K562 (cell line): ENCODE data around the gene CXCL13. TPM values are rescaled to one million over a fixed set of nuclear protein-coding genes. Genes with fewer than 3 reads are reported as not detected.
"Not testable (repeated sequence)": the region's sequence is repeated elsewhere in the genome, so short reads cannot be mapped to it uniquely, and the experiment has no call there.

Source experiments
- ATAC-seq: fragments of 200-7000 bp; cut with Tn5 transposase; 3 replicates; pipeline ENCODE4 v1.9.1; 2020; ENCODE audit warnings: moderate library complexity
- BruUV-seq: library from RNA; stranded (reverse); fragments of 400-500 nt; replicated peaks from 2 replicates; lab custom pipeline; 2021; lab: Mats Ljungman, UMichigan
- CTCF ChIA-PET: fragments of 300-600 bp; formaldehyde crosslinking; extraction: SDS; loops from one replicate; lab custom pipeline; 2021; ENCODE audit warnings: low intra/inter-chr PET ratio; lab: Yijun Ruan, JAX
- POLR2A ChIA-PET: fragments of 300-600, 350-650 bp; sonication (Branson Sonifier 250); formaldehyde crosslinking; extraction: SDS; loops from one replicate; lab custom pipeline; 2021; ENCODE audit warnings: antibody characterized with exemption, inconsistent platforms; lab: Yijun Ruan, JAX
- DNase-seq, 4 experiments: peaks; one replicate each; pipeline versions ENCODE4 v3.0.0 to v3.0.0-alpha.2; 2011 to 2018; ENCODE audit warnings: low spot score in 3 of 4, mixed read lengths in 3 of 4; ENCODE audit errors: extremely low read depth in 1 of 4
- FAIRE-seq: peaks from 2 replicates; lab custom pipeline; 2011; peaks lifted over from hg19 to GRCh38; lab: Jason Lieb, UNC
- H2AFZ ChIP-seq: 2 replicates; pipeline ENCODE4 v1.6.0; 2011; ENCODE audit warnings: low read depth, low read length, control low read depth, inconsistent platforms
- H3K27ac ChIP-seq: fragments of 200-600 bp; 3 replicates; pipeline ENCODE4 v1.8.0; 2011; ENCODE audit warnings: low read depth, mild to moderate bottlenecking, control low read depth, inconsistent platforms, low read length, moderate library complexity, mixed read lengths; ENCODE audit errors: extremely low read depth
- H3K27me3 ChIP-seq, 2 experiments: fragments of 300-600 bp in 1 of 2; 2 replicates in 1 of 2; 3 replicates in 1 of 2; pipeline versions ENCODE4 v1.6.0 to v1.8.0; 2011; ENCODE audit warnings: inconsistent platforms in 2 of 2, low read length in 2 of 2, mild to moderate bottlenecking in 1 of 2, mixed read lengths in 1 of 2, moderate library complexity in 1 of 2; ENCODE audit not compliant: control insufficient read depth in 2 of 2, insufficient read depth in 2 of 2
- H3K36me3 ChIP-seq: fragments of 300-600 bp; 3 replicates; pipeline ENCODE4 v1.8.0; 2011; ENCODE audit warnings: mild to moderate bottlenecking, low read length, inconsistent platforms; ENCODE audit not compliant: control insufficient read depth, insufficient read depth
- H3K4me1 ChIP-seq, 2 experiments: fragments of 200-600 bp in 1 of 2; replicated peaks in 1 of 2; 2 replicates in 1 of 2; 3 replicates in 1 of 2; pipeline versions ENCODE4 v1.5.1 to v1.8.0; 2011; ENCODE audit warnings: inconsistent platforms in 2 of 2, low read length in 2 of 2, mild to moderate bottlenecking in 1 of 2, mixed read lengths in 1 of 2, moderate library complexity in 1 of 2; ENCODE audit not compliant: control insufficient read depth in 2 of 2, insufficient read depth in 2 of 2
- H3K4me2 ChIP-seq: 2 replicates; pipeline ENCODE4 v1.6.1; 2011; ENCODE audit warnings: low read length, control low read depth, inconsistent platforms, mixed read lengths; ENCODE audit not compliant: insufficient read depth
- H3K4me3 ChIP-seq: fragments of 200-600 bp; sonication (generic), shearing (Covaris generic); 2 replicates; pipeline ENCODE4 v1.5.1; 2016; ENCODE audit warnings: control low read depth, inconsistent platforms
- H3K79me2 ChIP-seq: fragments of 200-600 bp; 3 replicates; pipeline ENCODE4 v1.8.0; 2011; ENCODE audit warnings: low read length, inconsistent platforms; ENCODE audit not compliant: control insufficient read depth, insufficient read depth
- H3K9ac ChIP-seq, 2 experiments: 2 replicates each; pipeline versions ENCODE4 v1.6.0 to v1.6.1; 2011; ENCODE audit warnings: low read depth in 2 of 2, low read length in 2 of 2, control low read depth in 1 of 2, inconsistent platforms in 1 of 2, mild to moderate bottlenecking in 1 of 2, mixed read lengths in 1 of 2; ENCODE audit not compliant: insufficient read depth in 1 of 2
- H3K9me1 ChIP-seq: one replicate; pipeline ENCODE4 v1.6.0; 2011; ENCODE audit warnings: inconsistent platforms, mild to moderate bottlenecking, low read length, moderate library complexity; ENCODE audit not compliant: control insufficient read depth, insufficient read depth
- H3K9me3 ChIP-seq: replicated peaks from 2 replicates; pipeline ENCODE4 v1.5.1; 2011; ENCODE audit warnings: low read depth, low read length, inconsistent platforms; ENCODE audit not compliant: control insufficient read depth, insufficient read depth
- H4K20me1 ChIP-seq: replicated peaks from 2 replicates; pipeline ENCODE4 v1.6.1; 2011; ENCODE audit warnings: low read length, inconsistent platforms, mixed read lengths; ENCODE audit not compliant: control insufficient read depth, insufficient read depth
- CAMTA2 ChIP-seq: fragments of 250-450 bp; sonication (Bioruptor Pico); conservative IDR thresholded peaks from 2 replicates; pipeline ENCODE4 v1.5.1; 2022
- CBFB ChIP-seq: sonication (generic); formaldehyde crosslinking; IDR thresholded peaks from 2 replicates; pipeline ENCODE4 v1.4.0; 2020; ENCODE audit warnings: mild to moderate bottlenecking, missing genetic modification reagents
- ETS1 ChIP-seq: conservative IDR thresholded peaks from 2 replicates; pipeline ENCODE4 v1.6.1; 2011; ENCODE audit warnings: low read depth, mild to moderate bottlenecking, low read length; ENCODE audit not compliant: control insufficient read depth
- EZH2 ChIP-seq: IDR thresholded peaks from 2 replicates; pipeline ENCODE4 v1.6.1; 2012; ENCODE audit warnings: low read depth, mild to moderate bottlenecking, inconsistent platforms, low read length, borderline replicate concordance
- ZNF41 ChIP-seq: fragments of 250-450 bp; sonication (Bioruptor Pico); conservative IDR thresholded peaks from 2 replicates; pipeline ENCODE4 v1.4.0; 2020; ENCODE audit warnings: mild to moderate bottlenecking
- WGBS: fragments of 100-300 bp; shearing (Covaris generic); methylation state at CpG from one replicate; pipeline ENCODE4 v1.1.6; 2016; ENCODE audit warnings: low coverage, mixed read lengths; ENCODE audit not compliant: insufficient coverage; ENCODE audit errors: missing lambda C conversion rate; 5-methylcytosine and 5-hydroxymethylcytosine counted together
- in situ Hi-C: fragments of 300-500 bp; cut with MboI; formaldehyde crosslinking; loops from 4 replicates; pipeline ENCODE4 v1.15.0; 2018; ENCODE audit warnings: inconsistent platforms, mixed read lengths
- intact Hi-C: fragments of 100-400 bp; cut with micrococcal nuclease; formaldehyde crosslinking; loops from 2 replicates; pipeline ENCODE4 v1.14.2; 2022
- polyA plus RNA-seq, 8 experiments: library from polyadenylated mRNA; depleted of rRNA in 4 of 8; stranded (reverse) in 5 of 8; unstranded in 3 of 8; fragments of >200 nt; fragmentation: Nextera tagmentation in 2 of 8; fragmentation: Illumina TruSeq in 1 of 8; extraction: Ambion mirVana in 2 of 8; extraction: Trizol in 1 of 8; gene quantifications; 2 replicates each; pipeline versions ENCODE4 v1.2.1 to v1.2.3, GENCODE V29; 2011 to 2014; ENCODE audit warnings: inconsistent platforms in 1 of 8, missing spikeins in 1 of 8
- total RNA-seq, 7 experiments: library from RNA; depleted of rRNA in 6 of 7; stranded (reverse); fragments of >200 nt in 6 of 7; fragmentation: Illumina TruSeq in 2 of 7; extraction: Trizol in 2 of 7; gene quantifications; 2 replicates each; pipeline versions ENCODE4 v1.2.1 to v1.2.3, GENCODE V29; 2011 to 2021; ENCODE audit warnings: low replicate concordance in 1 of 7
- TF ChIP-seq, protein P1 (sequence below): sonication (generic); formaldehyde crosslinking; IDR thresholded peaks from 2 replicates; pipeline ENCODE4 v1.8.0; 2022; ENCODE audit warnings: mild to moderate bottlenecking, missing genetic modification reagents
- TF ChIP-seq, protein P2 (sequence below): fragments of 250-450 bp; sonication (Bioruptor Pico); IDR thresholded peaks from 2 replicates; pipeline ENCODE4 v1.9.0; 2021; ENCODE audit warnings: mild to moderate bottlenecking, inconsistent platforms

Gene CXCL13
- total and polyA plus RNA-seq, 9 of the 15 experiments (the other 6 are each of a cell fraction or from before 2014, with no cell fraction given) = not detected

GRCh38 chr4:77567549-77567948 is 38.1 kb upstream of the CXCL13 start (continued):
- TF ChIP-seq, protein P1, sequence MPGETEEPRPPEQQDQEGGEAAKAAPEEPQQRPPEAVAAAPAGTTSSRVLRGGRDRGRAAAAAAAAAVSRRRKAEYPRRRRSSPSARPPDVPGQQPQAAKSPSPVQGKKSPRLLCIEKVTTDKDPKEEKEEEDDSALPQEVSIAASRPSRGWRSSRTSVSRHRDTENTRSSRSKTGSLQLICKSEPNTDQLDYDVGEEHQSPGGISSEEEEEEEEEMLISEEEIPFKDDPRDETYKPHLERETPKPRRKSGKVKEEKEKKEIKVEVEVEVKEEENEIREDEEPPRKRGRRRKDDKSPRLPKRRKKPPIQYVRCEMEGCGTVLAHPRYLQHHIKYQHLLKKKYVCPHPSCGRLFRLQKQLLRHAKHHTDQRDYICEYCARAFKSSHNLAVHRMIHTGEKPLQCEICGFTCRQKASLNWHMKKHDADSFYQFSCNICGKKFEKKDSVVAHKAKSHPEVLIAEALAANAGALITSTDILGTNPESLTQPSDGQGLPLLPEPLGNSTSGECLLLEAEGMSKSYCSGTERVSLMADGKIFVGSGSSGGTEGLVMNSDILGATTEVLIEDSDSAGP (CRISPR knock-in tag) = no peak
- no peak for TF ChIP-seq CBFB (CRISPR knock-in tag)
- TF ChIP-seq, protein P2, sequence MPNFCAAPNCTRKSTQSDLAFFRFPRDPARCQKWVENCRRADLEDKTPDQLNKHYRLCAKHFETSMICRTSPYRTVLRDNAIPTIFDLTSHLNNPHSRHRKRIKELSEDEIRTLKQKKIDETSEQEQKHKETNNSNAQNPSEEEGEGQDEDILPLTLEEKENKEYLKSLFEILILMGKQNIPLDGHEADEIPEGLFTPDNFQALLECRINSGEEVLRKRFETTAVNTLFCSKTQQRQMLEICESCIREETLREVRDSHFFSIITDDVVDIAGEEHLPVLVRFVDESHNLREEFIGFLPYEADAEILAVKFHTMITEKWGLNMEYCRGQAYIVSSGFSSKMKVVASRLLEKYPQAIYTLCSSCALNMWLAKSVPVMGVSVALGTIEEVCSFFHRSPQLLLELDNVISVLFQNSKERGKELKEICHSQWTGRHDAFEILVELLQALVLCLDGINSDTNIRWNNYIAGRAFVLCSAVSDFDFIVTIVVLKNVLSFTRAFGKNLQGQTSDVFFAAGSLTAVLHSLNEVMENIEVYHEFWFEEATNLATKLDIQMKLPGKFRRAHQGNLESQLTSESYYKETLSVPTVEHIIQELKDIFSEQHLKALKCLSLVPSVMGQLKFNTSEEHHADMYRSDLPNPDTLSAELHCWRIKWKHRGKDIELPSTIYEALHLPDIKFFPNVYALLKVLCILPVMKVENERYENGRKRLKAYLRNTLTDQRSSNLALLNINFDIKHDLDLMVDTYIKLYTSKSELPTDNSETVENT (CRISPR knock-in tag) = no peak
- TF ChIP-seq ZNF41 (CRISPR knock-in tag) = no peak
- TF ChIP-seq CAMTA2 (CRISPR knock-in tag) = no peak
- TF ChIP-seq ETS1 = no peak
- TF ChIP-seq EZH2 = no peak
- TF ChIP-seq, all 486 proteins: peak for 0

DNA sequence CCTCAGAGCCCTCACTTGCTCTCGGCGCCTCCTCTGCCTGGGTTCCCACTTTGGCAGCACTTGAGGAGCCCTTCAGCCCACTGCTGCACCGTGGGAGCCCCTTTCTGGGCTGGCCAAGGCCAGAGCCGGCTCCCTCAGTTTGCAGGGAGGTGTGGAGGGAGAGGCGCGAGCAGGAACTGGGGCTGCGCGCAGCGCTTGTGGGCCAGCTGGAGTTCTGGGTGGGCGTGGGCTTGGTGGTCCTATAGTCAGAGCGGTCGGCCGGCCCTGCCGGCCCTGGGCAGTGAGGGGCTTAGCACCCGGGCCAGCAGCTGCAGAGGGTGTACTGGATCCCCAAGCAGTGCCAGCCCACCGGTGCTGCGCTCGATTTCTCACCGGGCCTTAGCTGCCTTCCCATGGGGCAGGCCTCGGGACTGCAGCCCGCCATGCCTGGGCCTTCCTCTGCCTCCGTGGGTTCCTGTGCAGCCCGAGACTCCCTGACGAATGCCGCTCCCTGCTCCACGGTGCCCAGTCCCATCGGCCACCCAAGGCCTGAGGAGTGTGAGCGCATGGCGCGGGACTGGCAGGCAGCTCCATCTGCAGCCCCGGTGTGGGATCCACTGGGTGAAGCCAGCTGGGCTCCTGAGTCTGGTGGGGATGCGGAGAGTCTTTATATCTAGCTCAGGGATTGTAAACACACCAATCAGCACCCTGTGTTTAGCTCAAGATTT is 35.0 kb upstream of the CXCL13 start:
- H3K4me2 ChIP-seq, H3K4me1 ChIP-seq, ATAC-seq, H3K9me1 ChIP-seq, H3K9ac ChIP-seq, FAIRE-seq, H3K27ac ChIP-seq, H3K27me3 ChIP-seq, POLR2A ChIA-PET, H3K4me3 ChIP-seq, CTCF ChIA-PET, in situ Hi-C loops, H3K36me3 ChIP-seq, H3K9me3 ChIP-seq, intact Hi-C loops, BruUV-seq, DNase-seq, H3K79me2 ChIP-seq, H4K20me1 ChIP-seq, H2AFZ ChIP-seq: not testable (repeated sequence)
- 6% methylated on average over 25 of the region's 32 CpGs for WGBS
